ENCODE data around the gene SELENOP.
"Not testable (repeated sequence)": the region's sequence is repeated elsewhere in the genome, so short reads cannot be mapped to it uniquely, and the experiment has no call there.

SELENOP gene

GRCh38 chr5:42811591-42812446 lies at the start of gene SELENOP:
Gene SELENOP, minus strand, starts transcription at chr5:42811892. Its CDS starts 3,539 bp downstream, at chr5:42808353.
- no peaks in the 10 kb centered on the region for H3K9me3 ChIP-seq (ENCODE audit: control insufficient read depth in 1 of 2, low read length in 2 of 2)
- H3K27ac ChIP-seq (ENCODE audit: low read length): peak within 1 kb of the TSS; percentile 69
- no peaks in the 10 kb centered on the region for H3K36me3 ChIP-seq (ENCODE audit: control insufficient read depth in 1 of 2, insufficient read depth in 2 of 2, low read length in 2 of 2)
- peak within 1 kb of the TSS; percentile 65 to 70 for H3K4me3 ChIP-seq (ENCODE audit: low read depth in 1 of 2, low read length in 2 of 2)
- no peaks in the 10 kb centered on the region for H3K27me3 ChIP-seq (ENCODE audit: low read depth, low read length)
- peaks cover 10 to 25% of the 10 kb centered on the region in 2 donors for H3K4me1 ChIP-seq (ENCODE audit: control insufficient read depth in 1 of 2, insufficient read depth in 2 of 2, low read length in 2 of 2)

- Histone ChIP-seq H3K4me3 (ENCODE audit: low read depth in 1 of 2, low read length in 2 of 2) (no peak overlapping the region), H3K4me1 (ENCODE audit: control insufficient read depth in 1 of 2, insufficient read depth in 2 of 2, low read length in 2 of 2) (peaks cover 0 to 9% of the 10 kb centered on the region in 2 donors), H3K36me3 (ENCODE audit: control insufficient read depth in 1 of 2, insufficient read depth in 2 of 2, low read length in 2 of 2) (no peaks in the 10 kb centered on the region), H3K27me3 (ENCODE audit: low read depth, low read length) (no peaks in the 10 kb centered on the region), H3K27ac (ENCODE audit: low read length) (peak overlapping the region; percentile 32), H3K9me3 (ENCODE audit: control insufficient read depth in 1 of 2, low read length in 2 of 2) (no peaks in the 10 kb centered on the region)
Measured at GRCh38 chr5:42858687-42859086, 47.0 kb upstream of the SELENOP start.

- H3K9me3 ChIP-seq (ENCODE audit: control insufficient read depth in 1 of 2, low read length in 2 of 2): no peaks in the 10 kb centered on the region
- peaks cover 0 to 9% of the 10 kb centered on the region in 2 donors for H3K4me1 ChIP-seq (ENCODE audit: control insufficient read depth in 1 of 2, insufficient read depth in 2 of 2, low read length in 2 of 2)
- H3K36me3 ChIP-seq (ENCODE audit: control insufficient read depth in 1 of 2, insufficient read depth in 2 of 2, low read length in 2 of 2): no peaks in the 10 kb centered on the region
- no peak overlapping the region for H3K4me3 ChIP-seq (ENCODE audit: low read depth in 1 of 2, low read length in 2 of 2)
- H3K27me3 ChIP-seq (ENCODE audit: low read depth, low read length): no peaks in the 10 kb centered on the region
- H3K27ac ChIP-seq (ENCODE audit: low read length): peak overlapping the region; percentile 32
Measured at GRCh38 chr5:42858031-42858643, 46.4 kb upstream of the SELENOP start.

- H3K4me3 ChIP-seq (ENCODE audit: low read depth in 1 of 2, low read length in 2 of 2): no peak overlapping the region
- H3K36me3 ChIP-seq (ENCODE audit: control insufficient read depth in 1 of 2, insufficient read depth in 2 of 2, low read length in 2 of 2): no peaks in the 10 kb centered on the region
- H3K4me1 ChIP-seq (ENCODE audit: control insufficient read depth in 1 of 2, insufficient read depth in 2 of 2, low read length in 2 of 2): peaks cover 0 to 9% of the 10 kb centered on the region in 2 donors
- no peaks in the 10 kb centered on the region for H3K9me3 ChIP-seq (ENCODE audit: control insufficient read depth in 1 of 2, low read length in 2 of 2)
- H3K27ac ChIP-seq (ENCODE audit: low read length): no peak overlapping the region
- no peaks in the 10 kb centered on the region for H3K27me3 ChIP-seq (ENCODE audit: low read depth, low read length)
Measured at GRCh38 chr5:42855811-42856210, 44.1 kb upstream of the SELENOP start.

- Histone ChIP-seq H3K27ac (ENCODE audit: low read length) (no peak overlapping the region), H3K4me3 (ENCODE audit: low read depth in 1 of 2, low read length in 2 of 2) (no peak overlapping the region), H3K9me3 (ENCODE audit: control insufficient read depth in 1 of 2, low read length in 2 of 2) (no peaks in the 10 kb centered on the region), H3K27me3 (ENCODE audit: low read depth, low read length) (no peaks in the 10 kb centered on the region), H3K4me1 (ENCODE audit: control insufficient read depth in 1 of 2, insufficient read depth in 2 of 2, low read length in 2 of 2) (peaks cover 0 to 9% of the 10 kb centered on the region in 2 donors), H3K36me3 (ENCODE audit: control insufficient read depth in 1 of 2, insufficient read depth in 2 of 2, low read length in 2 of 2) (no peaks in the 10 kb centered on the region)
Measured at GRCh38 chr5:42855386-42855785, 43.7 kb upstream of the SELENOP start.

- Histone ChIP-seq H3K4me3 (ENCODE audit: low read depth in 1 of 2, low read length in 2 of 2) (no peak overlapping the region), H3K9me3 (ENCODE audit: control insufficient read depth in 1 of 2, low read length in 2 of 2) (no peaks in the 10 kb centered on the region), H3K36me3 (ENCODE audit: control insufficient read depth in 1 of 2, insufficient read depth in 2 of 2, low read length in 2 of 2) (no peaks in the 10 kb centered on the region), H3K27me3 (ENCODE audit: low read depth, low read length) (no peaks in the 10 kb centered on the region), H3K4me1 (ENCODE audit: control insufficient read depth in 1 of 2, insufficient read depth in 2 of 2, low read length in 2 of 2) (peaks cover 0 to 9% of the 10 kb centered on the region in 2 donors), H3K27ac (ENCODE audit: low read length) (no peak overlapping the region)
Measured at GRCh38 chr5:42854795-42855194, 43.1 kb upstream of the SELENOP start.

GRCh38 chr5:42852826-42853225 lies 41.1 kb upstream of the SELENOP start:
- Histone ChIP-seq H3K27me3 (ENCODE audit: low read depth, low read length) (no peaks in the 10 kb centered on the region), H3K36me3 (ENCODE audit: control insufficient read depth in 1 of 2, insufficient read depth in 2 of 2, low read length in 2 of 2) (no peaks in the 10 kb centered on the region), H3K9me3 (ENCODE audit: control insufficient read depth in 1 of 2, low read length in 2 of 2) (no peaks in the 10 kb centered on the region), H3K4me3 (ENCODE audit: low read depth in 1 of 2, low read length in 2 of 2) (no peak overlapping the region), H3K27ac (ENCODE audit: low read length) (no peak overlapping the region), H3K4me1 (ENCODE audit: control insufficient read depth in 1 of 2, insufficient read depth in 2 of 2, low read length in 2 of 2) (no peaks in the 10 kb centered on the region)

GRCh38 chr5:42851481-42851880 lies 39.8 kb upstream of the SELENOP start:
- Histone ChIP-seq H3K4me3 (ENCODE audit: low read depth in 1 of 2, low read length in 2 of 2) (no peak overlapping the region), H3K36me3 (ENCODE audit: control insufficient read depth in 1 of 2, insufficient read depth in 2 of 2, low read length in 2 of 2) (no peaks in the 10 kb centered on the region), H3K4me1 (ENCODE audit: control insufficient read depth in 1 of 2, insufficient read depth in 2 of 2, low read length in 2 of 2) (no peaks in the 10 kb centered on the region), H3K27ac (ENCODE audit: low read length) (no peak overlapping the region), H3K9me3 (ENCODE audit: control insufficient read depth in 1 of 2, low read length in 2 of 2) (no peaks in the 10 kb centered on the region), H3K27me3 (ENCODE audit: low read depth, low read length) (no peaks in the 10 kb centered on the region)

- H3K4me1 ChIP-seq (ENCODE audit: control insufficient read depth in 1 of 2, insufficient read depth in 2 of 2, low read length in 2 of 2): no peaks in the 10 kb centered on the region
- H3K27ac ChIP-seq (ENCODE audit: low read length): no peak overlapping the region
- H3K4me3 ChIP-seq (ENCODE audit: low read depth in 1 of 2, low read length in 2 of 2): no peak overlapping the region
- no peaks in the 10 kb centered on the region for H3K36me3 ChIP-seq (ENCODE audit: control insufficient read depth in 1 of 2, insufficient read depth in 2 of 2, low read length in 2 of 2)
- no peaks in the 10 kb centered on the region for H3K9me3 ChIP-seq (ENCODE audit: control insufficient read depth in 1 of 2, low read length in 2 of 2)
- H3K27me3 ChIP-seq (ENCODE audit: low read depth, low read length): no peaks in the 10 kb centered on the region
Measured at GRCh38 chr5:42848545-42848944, 36.9 kb upstream of the SELENOP start.

GRCh38 chr5:42844408-42844807 lies 32.7 kb upstream of the SELENOP start:
- not testable (repeated sequence) for H3K9me3 ChIP-seq (ENCODE audit: control insufficient read depth in 1 of 2, low read length in 2 of 2); H3K4me3 ChIP-seq (ENCODE audit: low read depth in 1 of 2, low read length in 2 of 2); H3K4me1 ChIP-seq (ENCODE audit: control insufficient read depth in 1 of 2, insufficient read depth in 2 of 2, low read length in 2 of 2); H3K27me3 ChIP-seq (ENCODE audit: low read depth, low read length); H3K36me3 ChIP-seq (ENCODE audit: control insufficient read depth in 1 of 2, insufficient read depth in 2 of 2, low read length in 2 of 2); H3K27ac ChIP-seq (ENCODE audit: low read length)

GRCh38 chr5:42843675-42844292 lies 32.1 kb upstream of the SELENOP start:
- Histone ChIP-seq H3K27ac (ENCODE audit: low read length) (no peak overlapping the region), H3K9me3 (ENCODE audit: control insufficient read depth in 1 of 2, low read length in 2 of 2) (no peaks in the 10 kb centered on the region), H3K4me1 (ENCODE audit: control insufficient read depth in 1 of 2, insufficient read depth in 2 of 2, low read length in 2 of 2) (peaks cover 3 to 7% of the 10 kb centered on the region in 2 donors), H3K27me3 (ENCODE audit: low read depth, low read length) (no peaks in the 10 kb centered on the region), H3K36me3 (ENCODE audit: control insufficient read depth in 1 of 2, insufficient read depth in 2 of 2, low read length in 2 of 2) (no peaks in the 10 kb centered on the region), H3K4me3 (ENCODE audit: low read depth in 1 of 2, low read length in 2 of 2) (no peak overlapping the region)
